ENCODE data around the gene GSN. TPM values are rescaled to one million over a fixed set of nuclear protein-coding genes. Genes with fewer than 3 reads are reported as not detected.

GSN gene
- polyA plus RNA-seq, 1 donor from 2014 or later, result 69.4 TPM

DNA sequence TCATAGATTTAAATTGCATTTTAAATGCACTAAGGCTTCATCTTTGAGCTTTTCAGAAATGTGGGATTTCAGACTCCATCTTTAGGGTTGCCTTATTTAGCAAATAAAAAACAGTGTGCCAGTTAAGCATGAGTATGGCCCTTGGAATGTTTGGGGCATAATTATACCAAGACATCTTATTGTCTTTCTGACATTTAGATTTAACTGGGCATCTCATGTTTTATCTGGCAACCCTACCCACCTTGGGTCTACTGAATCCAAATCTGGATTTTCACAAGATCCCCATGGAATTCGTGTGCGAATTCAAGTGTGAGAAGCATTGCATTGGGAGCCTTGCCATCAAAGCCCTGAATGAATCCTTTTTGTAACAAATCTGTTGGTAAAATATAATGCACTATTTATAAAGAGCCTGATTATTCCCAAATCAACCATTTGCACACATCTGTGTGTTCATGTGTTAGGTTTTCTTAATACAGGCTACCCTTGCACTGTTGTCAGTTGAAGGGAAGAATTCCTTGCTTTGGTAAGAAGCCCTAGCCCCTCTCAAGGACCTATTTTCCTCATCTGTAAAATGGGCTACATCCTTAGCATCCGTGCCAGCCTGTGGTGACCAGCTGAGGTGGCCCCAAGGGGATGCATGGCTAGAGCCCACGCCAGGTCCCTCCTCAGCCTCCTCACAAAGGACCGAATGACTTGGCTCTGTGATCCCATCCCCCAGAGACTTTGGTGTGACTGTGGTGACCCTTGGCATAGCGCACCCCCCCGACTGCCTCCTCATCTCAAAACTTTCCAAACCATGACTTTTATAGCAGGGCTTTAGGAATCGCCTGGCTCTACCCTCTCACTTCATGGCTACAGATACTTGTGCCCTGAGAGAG lies 8.1 kb downstream of the GSN start:
- peaks cover 7 to 23% (median 12%) of the 10 kb centered on the region in 3 donors for H3K4me1 Mint-ChIP-seq
- H3K27ac Mint-ChIP-seq, result no peak overlapping the region
- H3K9me3 Mint-ChIP-seq, result no peaks in the 10 kb centered on the region
- H3K27me3 Mint-ChIP-seq, result no peaks in the 10 kb centered on the region
- peaks cover 5% of the 10 kb centered on the region for H3K36me3 Mint-ChIP-seq
- no peak overlapping the region for H3K4me3 Mint-ChIP-seq

DNA sequence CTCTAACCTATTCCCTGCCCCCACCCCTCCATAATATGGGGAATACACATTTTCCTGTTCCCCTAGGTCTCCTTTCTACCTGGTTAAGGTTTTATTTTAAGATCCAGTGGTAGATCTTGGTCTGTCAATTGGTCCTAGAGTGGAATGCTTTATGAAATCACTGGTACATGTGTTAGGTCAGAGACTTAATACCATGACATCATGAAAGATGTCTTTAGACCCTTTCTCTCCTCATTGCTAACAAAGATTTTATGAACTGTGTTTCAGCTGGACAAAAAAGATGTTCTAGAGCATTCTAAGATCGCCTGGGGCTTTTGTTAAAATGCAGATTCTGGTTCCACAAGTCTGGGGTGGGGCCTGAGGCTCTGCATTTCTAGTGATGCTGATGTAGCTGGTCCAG lies 9.1 kb downstream of the GSN start:
- no peaks in the 10 kb centered on the region for H3K9me3 Mint-ChIP-seq
- H3K27ac Mint-ChIP-seq, result no peak overlapping the region
- no peaks in the 10 kb centered on the region for H3K27me3 Mint-ChIP-seq
- no peak overlapping the region for H3K4me3 Mint-ChIP-seq
- peaks cover 8 to 17% (median 10%) of the 10 kb centered on the region in 3 donors for H3K4me1 Mint-ChIP-seq
- H3K36me3 Mint-ChIP-seq, result peaks cover 10% of the 10 kb centered on the region

- peaks cover 5 to 16% (median 10%) of the 10 kb centered on the region in 3 donors for H3K4me1 Mint-ChIP-seq
- H3K27me3 Mint-ChIP-seq, result no peaks in the 10 kb centered on the region
- peaks cover 10% of the 10 kb centered on the region for H3K36me3 Mint-ChIP-seq
Measured at GRCh38 chr9:121277518-121278295, 9.7 kb downstream of the GSN start.

GRCh38 chr9:121278477-121279261 lies 10.7 kb downstream of the GSN start:
- peaks cover 5 to 16% (median 10%) of the 10 kb centered on the region in 3 donors for H3K4me1 Mint-ChIP-seq
- H3K36me3 Mint-ChIP-seq, result peaks cover 9% of the 10 kb centered on the region
- no peaks in the 10 kb centered on the region for H3K27me3 Mint-ChIP-seq
- H3K9me3 Mint-ChIP-seq, result no peaks in the 10 kb centered on the region
- no peak overlapping the region for H3K4me3 Mint-ChIP-seq
- no peak overlapping the region for H3K27ac Mint-ChIP-seq

More at GRCh38 chr9:121277518-121278295, 9.7 kb downstream of the GSN start:
- Mint-ChIP-seq H3K27ac (no peak overlapping the region), H3K9me3 (no peaks in the 10 kb centered on the region), H3K4me3 (no peak overlapping the region)

DNA sequence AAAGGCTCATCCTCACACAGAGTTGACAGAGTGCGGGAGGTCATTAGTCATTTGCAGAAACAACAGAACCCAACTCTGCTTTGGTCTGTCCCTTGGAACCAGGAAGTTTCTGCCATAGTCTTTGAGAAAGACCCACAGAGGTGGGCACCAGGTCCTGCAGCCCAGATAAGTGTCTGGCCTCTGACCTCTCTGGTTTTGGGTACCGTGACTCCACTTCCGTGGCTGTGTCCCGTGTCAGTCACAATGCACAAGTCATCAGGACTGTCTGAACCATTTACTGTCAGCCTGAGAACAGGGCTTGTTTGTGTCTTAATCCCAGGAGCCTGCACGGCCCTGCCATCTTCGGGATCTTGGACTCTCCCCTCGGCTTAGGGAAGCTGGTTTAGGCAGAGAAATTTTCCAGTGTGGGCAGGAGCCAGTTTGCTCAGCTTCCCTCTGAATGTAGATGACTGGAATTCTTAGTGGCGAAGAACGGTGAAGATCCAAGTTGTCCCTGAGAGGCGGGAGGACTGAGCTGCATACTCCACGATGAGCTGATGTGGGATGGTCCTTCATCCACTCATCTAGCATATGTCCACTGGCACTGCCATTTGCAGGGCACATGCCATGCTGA lies 11.9 kb downstream of the GSN start:
- Mint-ChIP-seq H3K9me3 (no peaks in the 10 kb centered on the region), H3K4me1 (peaks cover 5 to 10% (median 8%) of the 10 kb centered on the region in 3 donors), H3K27ac (peak overlapping the region in 1 of 3 donors; percentile 23), H3K4me3 (no peak overlapping the region), H3K27me3 (no peaks in the 10 kb centered on the region), H3K36me3 (peaks cover 13% of the 10 kb centered on the region)

DNA sequence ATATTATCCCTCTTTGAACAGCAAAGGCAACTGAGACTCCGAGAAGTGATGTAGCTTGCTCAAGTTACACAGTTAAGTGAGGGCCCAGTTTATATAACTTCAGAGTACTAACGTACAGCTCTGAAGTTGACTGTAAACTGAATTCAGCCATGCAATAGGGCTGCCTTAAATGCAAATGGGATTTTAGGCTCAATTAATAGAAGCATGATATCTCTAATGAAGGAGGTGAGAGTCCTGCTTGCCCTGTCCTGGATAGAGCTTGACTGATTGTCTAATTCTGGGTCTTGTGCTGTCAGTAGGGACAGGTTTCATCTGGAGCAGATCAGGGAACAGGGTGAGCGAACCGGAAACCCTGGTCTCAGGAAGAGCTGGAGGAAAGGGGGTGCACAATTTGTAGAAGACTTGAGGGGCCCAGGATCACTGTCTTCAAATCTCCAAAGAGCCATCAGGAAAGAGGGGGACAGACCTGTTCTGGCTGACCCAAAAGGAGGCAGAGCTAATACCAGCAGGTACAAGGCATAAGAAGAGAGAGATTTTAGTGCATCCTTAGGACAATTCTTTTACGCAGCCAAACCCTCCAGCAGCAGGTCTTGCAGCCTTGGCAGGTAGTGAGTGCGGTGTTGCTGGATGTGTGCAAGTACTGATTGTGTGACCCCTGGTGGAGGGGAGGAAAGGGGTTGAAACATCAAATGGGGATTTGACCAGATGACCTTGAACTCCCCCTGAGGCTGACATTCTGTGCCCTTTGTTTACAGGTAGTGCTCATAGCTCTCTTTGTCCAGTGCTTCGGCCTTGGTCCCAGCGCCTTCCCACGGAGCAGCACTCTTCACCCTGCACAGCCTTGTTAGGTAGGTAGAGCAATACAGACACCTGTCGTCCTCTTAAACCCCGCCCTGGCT lies 13.0 kb downstream of the GSN start:
- Mint-ChIP-seq H3K27me3 (no peaks in the 10 kb centered on the region), H3K9me3 (no peaks in the 10 kb centered on the region), H3K4me1 (peaks cover 5 to 10% (median 8%) of the 10 kb centered on the region in 3 donors), H3K27ac (no peak overlapping the region), H3K4me3 (no peak overlapping the region), H3K36me3 (peaks cover 13% of the 10 kb centered on the region)

DNA sequence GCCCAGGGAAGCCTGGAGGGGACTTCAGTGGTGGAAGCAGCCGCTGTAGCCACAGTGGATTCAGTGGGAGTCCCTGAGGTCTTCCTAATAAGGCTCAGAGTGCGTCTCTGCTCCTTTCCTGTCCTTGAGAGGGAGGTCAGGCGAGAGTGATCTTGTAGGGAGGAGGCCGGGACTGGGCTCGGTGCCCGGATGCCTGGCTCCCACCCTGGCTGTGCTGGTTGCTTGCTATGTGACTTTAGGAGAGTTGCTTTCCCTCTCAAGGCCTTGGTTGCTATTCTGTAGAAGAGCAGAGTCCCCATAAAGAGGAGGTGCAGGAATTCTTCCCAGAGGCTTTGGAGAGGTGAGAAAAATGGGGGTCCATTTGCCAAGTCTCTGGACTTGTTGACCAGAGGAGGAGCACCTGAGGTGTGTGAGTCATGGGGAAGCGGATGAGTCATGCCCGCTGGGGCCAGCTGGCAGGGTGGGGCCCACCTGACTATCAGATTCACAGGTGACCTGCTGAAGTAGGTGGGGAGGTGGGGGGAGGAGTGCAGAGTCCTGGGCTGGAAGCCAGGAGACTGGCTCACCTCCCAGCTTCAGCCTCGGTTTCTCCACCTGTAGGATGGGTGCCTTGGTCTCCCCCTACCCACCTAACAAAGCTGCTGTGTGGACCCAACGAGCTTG lies 13.8 kb downstream of the GSN start:
- H3K27ac Mint-ChIP-seq, result no peak overlapping the region
- no peaks in the 10 kb centered on the region for H3K27me3 Mint-ChIP-seq
- peaks cover 15% of the 10 kb centered on the region for H3K36me3 Mint-ChIP-seq
- peak overlapping the region in 1 of 4 donors; percentile 63 for H3K4me3 Mint-ChIP-seq
- peaks cover 5 to 13% (median 8%) of the 10 kb centered on the region in 3 donors for H3K4me1 Mint-ChIP-seq
- no peaks in the 10 kb centered on the region for H3K9me3 Mint-ChIP-seq

GRCh38 chr9:121282277-121283079 lies 14.5 kb downstream of the GSN start:
- Mint-ChIP-seq H3K4me1 (peaks cover 5 to 13% (median 8%) of the 10 kb centered on the region in 3 donors), H3K27me3 (no peaks in the 10 kb centered on the region), H3K9me3 (no peaks in the 10 kb centered on the region), H3K36me3 (peaks cover 15% of the 10 kb centered on the region), H3K27ac (peak overlapping the region in 2 of 3 donors; percentile 10 to 41), H3K4me3 (peak overlapping the region in 1 of 4 donors; percentile 33)

DNA sequence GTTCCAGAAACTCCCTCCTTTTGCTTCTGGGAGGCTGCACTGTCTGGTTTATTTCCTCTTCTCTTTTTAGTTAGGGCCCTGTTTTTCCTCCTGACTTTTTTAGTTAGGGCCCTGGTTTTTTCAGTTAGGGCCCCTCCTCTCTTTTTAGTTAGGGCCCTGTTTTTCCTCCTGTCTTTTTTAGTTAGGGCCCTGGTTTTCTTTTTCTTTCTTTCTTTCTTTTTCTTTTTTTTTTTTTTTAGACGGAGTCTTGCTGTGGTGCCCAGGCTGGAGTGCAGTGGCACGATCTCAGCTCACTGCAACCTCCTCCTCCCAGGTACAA lies 15.1 kb downstream of the GSN start:
- Mint-ChIP-seq H3K4me3 (peak overlapping the region in 1 of 4 donors; percentile 33), H3K9me3 (no peaks in the 10 kb centered on the region), H3K27me3 (no peaks in the 10 kb centered on the region), H3K27ac (peak overlapping the region in 1 of 3 donors; percentile 41), H3K4me1 (peaks cover 5 to 11% (median 8%) of the 10 kb centered on the region in 3 donors), H3K36me3 (peaks cover 15% of the 10 kb centered on the region)

DNA sequence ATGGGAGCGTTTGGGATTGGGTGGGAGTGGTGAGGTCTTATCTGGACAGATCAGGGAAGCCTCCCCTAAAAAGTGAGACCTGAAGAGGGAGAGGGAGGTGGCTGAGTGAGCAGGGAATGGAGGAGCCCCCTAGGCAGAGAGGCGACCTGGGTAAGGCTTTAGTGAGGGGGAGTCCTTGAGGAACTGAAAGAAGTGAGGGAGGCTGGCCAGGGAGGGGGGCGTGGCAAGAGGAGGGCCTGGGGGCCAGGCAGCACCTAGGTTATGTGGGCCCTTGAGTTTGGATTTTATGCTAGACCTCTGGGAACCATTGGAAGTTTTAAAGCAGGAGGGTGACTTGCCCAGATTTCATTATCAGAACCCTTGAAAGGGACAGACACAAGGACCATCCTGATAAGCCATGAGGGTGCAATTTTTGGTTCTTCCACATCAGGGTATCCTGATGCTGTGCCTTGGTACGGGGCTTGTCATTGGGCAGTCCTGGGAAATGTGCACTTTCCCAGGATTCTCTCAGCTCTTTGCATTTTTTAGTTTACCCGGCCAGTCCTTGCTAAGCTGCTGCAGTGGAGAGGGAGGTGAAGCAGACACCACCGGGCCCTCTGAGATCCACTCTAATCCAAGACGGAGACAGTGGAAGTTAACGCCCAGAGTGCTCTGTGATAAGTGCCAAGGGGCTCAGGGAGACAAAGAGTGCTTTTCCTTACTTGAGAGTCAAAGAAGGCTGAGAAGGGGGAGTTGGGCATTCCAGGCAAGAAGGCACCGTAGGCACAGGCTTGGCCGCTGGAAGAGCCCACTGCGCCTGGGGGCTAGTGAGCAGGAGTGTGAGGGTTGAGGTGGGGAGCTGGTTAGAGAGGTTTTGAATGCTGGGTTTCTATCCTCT lies 16.1 kb downstream of the GSN start:
- H3K4me1 Mint-ChIP-seq, result peaks cover 0 to 6% (median 4%) of the 10 kb centered on the region in 3 donors
- H3K27me3 Mint-ChIP-seq, result no peaks in the 10 kb centered on the region
- H3K27ac Mint-ChIP-seq, result no peak overlapping the region
- H3K36me3 Mint-ChIP-seq, result peaks cover 15% of the 10 kb centered on the region
- H3K9me3 Mint-ChIP-seq, result no peaks in the 10 kb centered on the region
- H3K4me3 Mint-ChIP-seq, result peak overlapping the region in 1 of 4 donors; percentile 47

- peak overlapping the region in 1 of 4 donors; percentile 47 for H3K4me3 Mint-ChIP-seq
- H3K36me3 Mint-ChIP-seq, result peaks cover 15% of the 10 kb centered on the region
- H3K27me3 Mint-ChIP-seq, result no peaks in the 10 kb centered on the region
- H3K27ac Mint-ChIP-seq, result peak overlapping the region in 1 of 3 donors; percentile 25
- no peaks in the 10 kb centered on the region for H3K9me3 Mint-ChIP-seq
- H3K4me1 Mint-ChIP-seq, result peaks cover 0 to 6% (median 4%) of the 10 kb centered on the region in 3 donors
Measured at GRCh38 chr9:121284733-121285451, 16.9 kb downstream of the GSN start.
